IMR-90 (cell line): ENCODE measurements around the gene ZFPL1. TPM values are rescaled to one million over a fixed set of nuclear protein-coding genes. Genes with fewer than 3 reads are reported as not detected.

Source experiments
- ATAC-seq: fragments of 200-7000 bp; cut with Tn5 transposase; 2 replicates; pipeline ENCODE4 v1.9.1; 2020; ENCODE audit warnings: low read depth, mild to moderate bottlenecking, moderate library complexity
- BruUV-seq: library from RNA; stranded (reverse); fragments of 400-500 nt; replicated peaks from 2 replicates; lab custom pipeline; 2021; lab: Mats Ljungman, UMichigan
- CTCF ChIA-PET: fragments of 300-600 bp; formaldehyde crosslinking; extraction: SDS; loops from one replicate; lab custom pipeline; 2021; ENCODE audit warnings: antibody characterized with exemption; lab: Yijun Ruan, JAX
- POLR2A ChIA-PET: fragments of 300-600 bp; sonication (Branson Sonifier 250); formaldehyde crosslinking; loops from one replicate; lab custom pipeline; 2022; ENCODE audit warnings: antibody characterized with exemption; ENCODE audit not compliant: unreplicated experiment; lab: Charles Lee
- DNase-seq: peaks from one replicate; pipeline ENCODE4 v3.0.0; 2013
- H2AFZ ChIP-seq: replicated peaks from 2 replicates; pipeline ENCODE3; 2013; ENCODE audit warnings: low read length, mild to moderate bottlenecking; ENCODE audit not compliant: poor library complexity
- H2AK5ac ChIP-seq: 2 replicates; pipeline ENCODE4 v1.6.1; 2013; ENCODE audit warnings: low read depth, low read length, inconsistent platforms
- H2AK9ac ChIP-seq: replicated peaks from 2 replicates; pipeline ENCODE3; 2013; ENCODE audit warnings: mild to moderate bottlenecking, low read depth, low read length, moderate library complexity; ENCODE audit not compliant: poor library complexity
- H2BK120ac ChIP-seq: 2 replicates; pipeline ENCODE4 v1.6.1; 2013; ENCODE audit warnings: low read depth, low read length, inconsistent platforms
- H2BK15ac ChIP-seq: 3 replicates; pipeline ENCODE4 v1.6.1; 2013; ENCODE audit warnings: low read depth, low read length, inconsistent platforms
- H2BK20ac ChIP-seq: 2 replicates; pipeline ENCODE4 v1.6.1; 2013; ENCODE audit warnings: low read depth, mild to moderate bottlenecking, inconsistent platforms, low read length, moderate library complexity
- H2BK5ac ChIP-seq: 2 replicates; pipeline ENCODE4 v1.6.1; 2013; ENCODE audit warnings: mild to moderate bottlenecking, low read depth, low read length, inconsistent platforms; ENCODE audit not compliant: poor library complexity, severe bottlenecking
- H3K14ac ChIP-seq: replicated peaks from 2 replicates; pipeline ENCODE4 v1.6.1; 2013; ENCODE audit warnings: low read depth, low read length, inconsistent platforms
- H3K18ac ChIP-seq: 2 replicates; pipeline ENCODE4 v1.6.1; 2013; ENCODE audit warnings: low read depth, low read length, control low read depth
- H3K23ac ChIP-seq: 2 replicates; pipeline ENCODE4 v1.6.1; 2013; ENCODE audit warnings: low read depth, low read length, inconsistent platforms
- H3K27ac ChIP-seq: 2 replicates; pipeline ENCODE4 v1.5.1; 2013; ENCODE audit warnings: mild to moderate bottlenecking, control low read depth, low read length; ENCODE audit not compliant: insufficient read depth
- H3K27me3 ChIP-seq: 2 replicates; pipeline ENCODE4 v1.6.1; 2013; ENCODE audit warnings: low read length; ENCODE audit not compliant: control insufficient read depth, insufficient read depth
- H3K36me3 ChIP-seq: 2 replicates; pipeline ENCODE4 v1.6.1; 2013; ENCODE audit warnings: low read length, mixed read lengths; ENCODE audit not compliant: control insufficient read depth, insufficient read depth
- H3K4ac ChIP-seq: 2 replicates; pipeline ENCODE4 v1.6.1; 2013; ENCODE audit warnings: low read depth, low read length, inconsistent platforms
- H3K4me1 ChIP-seq: 2 replicates; pipeline ENCODE4 v1.6.1; 2013; ENCODE audit warnings: low read length, mixed read lengths; ENCODE audit not compliant: control insufficient read depth, insufficient read depth
- H3K4me2 ChIP-seq: 2 replicates; pipeline ENCODE4 v1.6.1; 2013; ENCODE audit warnings: low read depth, mild to moderate bottlenecking, control low read depth, low read length, moderate library complexity
- H3K4me3 ChIP-seq: 2 replicates; pipeline ENCODE4 v1.5.1; 2013; ENCODE audit warnings: low read depth, mild to moderate bottlenecking, control low read depth, low read length, moderate library complexity; ENCODE audit not compliant: insufficient read depth
- H3K56ac ChIP-seq: 2 replicates; pipeline ENCODE4 v1.6.1; 2013; ENCODE audit warnings: low read length, inconsistent platforms; ENCODE audit not compliant: insufficient read depth; ENCODE audit errors: extremely low read depth
- H3K79me1 ChIP-seq, 2 experiments: 2 replicates each; pipeline ENCODE4 v1.6.1; 2013; ENCODE audit warnings: low read length in 2 of 2, inconsistent platforms in 1 of 2, low read depth in 1 of 2
- H3K9ac ChIP-seq: 2 replicates; pipeline ENCODE4 v1.6.1; 2013; ENCODE audit warnings: low read depth, low read length, control low read depth
- H3K9me1 ChIP-seq: 2 replicates; pipeline ENCODE4 v1.6.1; 2013; ENCODE audit warnings: low read length, inconsistent platforms; ENCODE audit not compliant: insufficient read depth
- H3K9me3 ChIP-seq: 2 replicates; pipeline ENCODE4 v1.6.1; 2013; ENCODE audit warnings: low read length; ENCODE audit not compliant: control insufficient read depth, insufficient read depth
- H4K20me1 ChIP-seq: 2 replicates; pipeline ENCODE4 v1.6.1; 2013; ENCODE audit warnings: low read length, inconsistent platforms; ENCODE audit not compliant: insufficient read depth
- H4K5ac ChIP-seq: 2 replicates; pipeline ENCODE4 v1.6.1; 2013; ENCODE audit warnings: mild to moderate bottlenecking, low read depth, low read length, control low read depth
- H4K8ac ChIP-seq, 2 experiments: 2 replicates each; pipeline ENCODE4 v1.6.1; 2013; ENCODE audit warnings: low read depth in 2 of 2, low read length in 2 of 2, control low read depth in 1 of 2, inconsistent platforms in 1 of 2
- H4K91ac ChIP-seq: 2 replicates; pipeline ENCODE4 v1.6.1; 2013; ENCODE audit warnings: low read depth, low read length, inconsistent platforms; ENCODE audit not compliant: insufficient read depth
- CEBPB ChIP-seq: IDR thresholded peaks from 2 replicates; pipeline ENCODE4 v1.6.1; 2012; ENCODE audit warnings: low read depth, low read length, improper control_type of control experiment
- MAZ ChIP-seq: IDR thresholded peaks from 2 replicates; pipeline ENCODE4 v1.6.1; 2012; ENCODE audit warnings: low read depth, mild to moderate bottlenecking, low read length, improper control_type of control experiment, moderate library complexity, borderline replicate concordance
- NFE2L2 ChIP-seq: fragments of 150-350 bp; IDR thresholded peaks from 2 replicates; pipeline ENCODE4 v1.6.1; 2016; ENCODE audit warnings: low read depth, mild to moderate bottlenecking, low read length
- RAD21 ChIP-seq: IDR thresholded peaks from 2 replicates; pipeline ENCODE4 v1.6.1; 2012; ENCODE audit warnings: low read length, improper control_type of control experiment
- RCOR1 ChIP-seq: IDR thresholded peaks from 2 replicates; pipeline ENCODE4 v1.6.1; 2012; ENCODE audit warnings: mild to moderate bottlenecking, low read length, improper control_type of control experiment; ENCODE audit not compliant: insufficient replicate concordance
- USF2 ChIP-seq: fragments of 150-350 bp; IDR thresholded peaks from 2 replicates; pipeline ENCODE4 v1.6.1; 2017; ENCODE audit warnings: mild to moderate bottlenecking, antibody characterized with exemption, low read length, low read depth
- WGBS, 2 experiments: methylation state at CpG; one replicate each; pipeline versions ENCODE4 v1.1.5 to v1.1.7; 2013; ENCODE audit warnings: missing lambda C conversion rate in 2 of 2; ENCODE audit not compliant: insufficient read length in 1 of 2; ENCODE audit errors: extremely low coverage in 2 of 2; 5-methylcytosine and 5-hydroxymethylcytosine counted together
- dilution Hi-C: fragments of 300-500 bp; cut with HindIII; formaldehyde crosslinking; loops from one replicate; pipeline ENCODE4 v1.14.3; 2018; ENCODE audit warnings: low sequenced_read_pairs; ENCODE audit not compliant: unreplicated experiment
- in situ Hi-C: fragments of 300-500 bp; cut with MboI; formaldehyde crosslinking; loops from 3 replicates; pipeline ENCODE4 v1.14.3; 2019; ENCODE audit warnings: low sequenced_read_pairs, inconsistent platforms, mixed read lengths
- intact Hi-C: fragments of 100-400 bp; cut with micrococcal nuclease; formaldehyde crosslinking; loops from 2 replicates; pipeline ENCODE4 v1.10.0; 2022
- polyA plus RNA-seq, 3 experiments: library from polyadenylated mRNA; depleted of rRNA; stranded (reverse); fragments of >200 nt; gene quantifications; 2 replicates each; pipeline ENCODE4 v1.2.3, GENCODE V29; 2012; ENCODE audit warnings: low replicate concordance in 1 of 3
- total RNA-seq: library from RNA; depleted of rRNA; stranded (reverse); fragments of >200 nt; gene quantifications from 2 replicates; pipeline ENCODE4 v1.2.3, GENCODE V29; 2012

Gene ZFPL1
- total and polyA plus RNA-seq, 2 of the 4 experiments (the other 2 are of a cell fraction), result 24.0 to 67.5 TPM

DNA sequence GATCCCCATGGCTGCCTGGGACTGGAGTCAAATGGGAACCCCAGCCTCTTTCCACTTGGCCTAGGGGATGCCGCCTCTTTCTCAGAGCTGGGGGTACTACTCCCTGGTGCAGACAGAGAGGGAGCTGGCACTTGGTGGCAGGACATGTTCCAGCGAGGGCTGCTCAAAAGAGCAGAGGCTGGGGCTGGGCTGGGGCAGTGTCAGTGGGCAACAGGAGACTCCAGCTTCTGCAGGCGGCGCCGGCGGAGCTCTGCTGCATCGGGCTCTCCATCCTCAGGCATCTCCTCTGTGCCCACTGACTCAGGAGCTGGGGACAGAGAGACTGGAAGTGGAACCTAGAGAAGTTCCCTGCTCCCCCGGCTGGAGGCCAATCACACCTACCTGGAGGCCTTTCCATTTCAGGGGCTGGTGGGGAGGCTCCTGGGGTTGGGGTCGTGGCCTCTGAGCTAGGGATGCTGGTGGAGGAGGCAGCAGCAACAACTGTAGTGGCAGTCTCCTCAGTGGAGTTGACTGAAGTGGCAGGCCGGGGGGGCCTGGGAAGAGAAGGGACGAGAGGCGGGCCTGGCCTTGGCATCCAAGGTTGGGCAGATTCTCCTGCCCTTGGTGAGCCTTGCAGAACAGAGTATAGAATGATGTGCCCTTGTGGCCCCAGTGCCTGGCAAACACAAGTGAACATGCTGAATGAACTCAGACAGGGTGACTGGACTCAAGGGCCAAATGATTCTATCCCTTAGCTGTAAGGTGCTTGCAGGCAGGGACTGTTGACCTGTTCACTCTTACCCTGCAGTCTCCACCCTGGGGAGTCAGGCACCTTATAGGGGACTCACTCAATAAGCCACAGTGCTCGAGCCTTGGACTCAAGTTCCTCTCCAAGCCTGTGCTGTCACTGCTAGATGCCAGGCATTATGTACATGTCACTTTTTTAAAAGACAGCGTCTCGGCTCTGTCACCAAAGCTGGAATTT is 44.4 kb downstream of the ZFPL1 start:
- no peak overlapping the region for H3K4me2 ChIP-seq
- H3K4me3 ChIP-seq, result no peak overlapping the region
- no peak overlapping the region for H3K14ac ChIP-seq
- peaks cover 11% of the 10 kb centered on the region for H3K9me1 ChIP-seq
- no peak overlapping the region for H3K27ac ChIP-seq
- ChIA-PET POLR2A (no interaction called here), CTCF (no interaction called here)
- H2AK9ac ChIP-seq, result no peak overlapping the region
- TF ChIP-seq RAD21 (no peak), USF2 (no peak), NFE2L2 (no peak), CEBPB (no peak), MAZ (no peak), RCOR1 (no peak)
- dilution Hi-C loops, result no loop called here
- H3K23ac ChIP-seq, result no peak overlapping the region
- no peak overlapping the region for H3K9ac ChIP-seq
- H2BK15ac ChIP-seq, result no peak overlapping the region
- no peak overlapping the region for H4K91ac ChIP-seq
- no peak overlapping the region for H2AK5ac ChIP-seq
- DNase-seq (no peak), ATAC-seq (no peak)
- no peaks in the 10 kb centered on the region for H3K27me3 ChIP-seq
- no peak overlapping the region for H2BK120ac ChIP-seq
- H3K9me3 ChIP-seq, result no peaks in the 10 kb centered on the region
- no TSS peak for BruUV-seq
- no peak overlapping the region for H2BK20ac ChIP-seq
- H4K5ac ChIP-seq, result no peak overlapping the region
- H2AFZ ChIP-seq, result no peak overlapping the region
- no peak overlapping the region for H2BK5ac ChIP-seq
- no peak overlapping the region for H3K18ac ChIP-seq
- in situ Hi-C loops, result no loop called here
- peaks cover 25 to 62% of the 10 kb centered on the region in 2 experiments for H3K79me1 ChIP-seq
- peaks cover 80% of the 10 kb centered on the region for H3K36me3 ChIP-seq
- H3K4ac ChIP-seq, result no peak overlapping the region
- H4K8ac ChIP-seq, result no peak overlapping the region
- 90% methylated on average over 2 of the region's 15 CpGs; no CpG with 5 or more reads in 1 of the 2 experiments for WGBS, 2 experiments
- peaks cover 26% of the 10 kb centered on the region for H4K20me1 ChIP-seq
- intact Hi-C loops, result no loop called here
- peaks cover 6% of the 10 kb centered on the region; the same call in 1 of the 2 replicates for H3K4me1 ChIP-seq
- no peak overlapping the region for H3K56ac ChIP-seq
